TTC549 (cell line): ENCODE data around the gene NFIL3.
"Not testable (repeated sequence)": the region's sequence is repeated elsewhere in the genome, so short reads cannot be mapped to it uniquely, and the experiment has no call there.

ENCODE experiments used
- FAIRE-seq: peaks from 2 replicates; lab custom pipeline; 2012; peaks lifted over from hg19 to GRCh38; lab: Jason Lieb, UNC

The NFIL3 gene, protein sequence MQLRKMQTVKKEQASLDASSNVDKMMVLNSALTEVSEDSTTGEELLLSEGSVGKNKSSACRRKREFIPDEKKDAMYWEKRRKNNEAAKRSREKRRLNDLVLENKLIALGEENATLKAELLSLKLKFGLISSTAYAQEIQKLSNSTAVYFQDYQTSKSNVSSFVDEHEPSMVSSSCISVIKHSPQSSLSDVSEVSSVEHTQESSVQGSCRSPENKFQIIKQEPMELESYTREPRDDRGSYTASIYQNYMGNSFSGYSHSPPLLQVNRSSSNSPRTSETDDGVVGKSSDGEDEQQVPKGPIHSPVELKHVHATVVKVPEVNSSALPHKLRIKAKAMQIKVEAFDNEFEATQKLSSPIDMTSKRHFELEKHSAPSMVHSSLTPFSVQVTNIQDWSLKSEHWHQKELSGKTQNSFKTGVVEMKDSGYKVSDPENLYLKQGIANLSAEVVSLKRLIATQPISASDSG

DNA sequence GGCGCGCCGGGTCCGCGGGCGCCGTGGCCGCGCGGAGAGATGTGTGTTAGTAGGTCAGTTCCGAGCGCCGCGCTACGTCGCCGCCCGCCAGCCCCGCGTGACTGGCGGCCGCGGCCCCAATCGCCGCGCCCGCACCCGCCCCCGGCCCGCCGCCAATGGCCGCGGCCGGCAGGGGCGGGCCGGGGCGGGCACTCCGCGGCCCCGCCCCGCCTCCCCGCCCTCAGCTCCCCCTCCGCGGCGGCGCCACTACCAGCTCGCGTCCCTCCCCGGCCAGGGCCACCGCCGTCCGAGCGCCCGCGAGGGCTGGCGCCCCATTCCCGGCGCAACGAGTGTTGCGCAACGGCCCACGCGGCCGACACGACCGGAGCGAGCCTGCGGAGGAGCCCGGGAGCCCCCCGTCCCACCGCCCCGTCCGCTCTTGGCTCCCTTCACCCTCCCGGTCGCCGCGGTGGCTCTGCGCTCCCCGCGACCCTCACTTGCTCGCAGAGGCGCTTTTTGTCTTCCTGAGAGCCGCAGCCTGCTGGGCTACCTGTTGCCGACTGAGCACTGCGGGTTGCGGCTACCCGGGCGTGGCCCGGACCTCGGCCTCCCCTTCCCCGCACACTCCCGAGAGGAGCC, at the start of gene NFIL3:
NFIL3 (minus strand) TSS at position 48 of the 618 bp plus-strand sequence. CDS start 13,098 bp downstream, outside the sequence.
- FAIRE-seq: no peak

DNA sequence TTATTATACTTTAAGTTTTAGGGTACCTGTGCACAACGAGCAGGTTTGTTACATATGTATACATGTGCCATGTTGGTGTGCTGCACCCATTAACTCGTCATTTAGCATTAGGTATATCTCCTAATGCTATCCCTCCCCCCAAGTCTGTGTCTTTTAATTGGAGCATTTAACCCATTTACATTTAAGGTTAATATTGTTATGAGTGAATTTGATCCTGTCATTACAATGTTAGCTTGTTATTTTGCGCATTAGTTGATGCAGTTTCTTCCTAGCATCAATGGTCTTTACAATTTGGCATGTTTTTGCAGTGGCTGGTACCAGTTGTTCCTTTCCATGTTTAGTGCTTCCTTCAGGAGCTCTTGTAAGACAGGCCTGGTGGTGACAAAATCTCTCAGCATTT, 47.9 kb upstream of the NFIL3 start:
- FAIRE-seq: not testable (repeated sequence)

DNA sequence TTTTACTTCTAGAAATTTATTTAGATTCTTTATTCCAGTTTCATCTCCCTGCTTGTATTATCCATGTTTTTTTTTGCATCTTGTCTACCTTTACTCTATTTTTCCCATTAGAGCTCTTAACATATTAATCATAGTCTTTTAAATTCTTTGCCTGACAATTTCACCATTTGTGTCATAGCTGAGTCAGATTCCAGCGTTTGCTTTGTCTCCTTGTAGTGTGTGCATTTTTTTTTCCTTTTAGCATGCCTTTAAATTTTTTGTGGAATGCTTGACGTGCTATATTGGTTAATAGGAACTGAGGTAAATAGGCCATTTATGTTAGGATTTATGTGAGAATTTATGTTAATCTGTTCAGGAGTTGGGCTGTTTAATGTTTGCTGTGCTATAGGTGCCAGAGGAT, 41.8 kb upstream of the NFIL3 start:
- FAIRE-seq: no peak

DNA sequence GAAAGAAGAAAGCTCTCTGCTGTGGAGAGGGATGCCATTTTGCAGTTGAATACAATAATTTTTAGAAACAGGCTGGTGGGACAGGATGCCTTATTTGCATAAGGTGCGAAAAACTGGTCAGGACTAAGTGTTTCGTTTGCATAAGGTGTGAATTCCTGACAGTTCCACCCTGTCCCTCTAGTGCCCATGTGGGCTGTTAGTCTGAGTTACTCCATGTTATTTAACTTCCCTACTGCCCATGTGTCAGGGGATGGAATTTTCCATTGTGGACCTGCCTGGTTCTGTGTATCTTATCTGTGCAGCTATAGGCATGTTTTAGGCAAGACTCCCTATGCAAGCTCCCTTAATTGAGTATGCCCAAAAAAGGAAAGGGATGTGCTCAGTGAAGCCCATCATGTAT, 35.3 kb upstream of the NFIL3 start:
- FAIRE-seq: no peak

DNA sequence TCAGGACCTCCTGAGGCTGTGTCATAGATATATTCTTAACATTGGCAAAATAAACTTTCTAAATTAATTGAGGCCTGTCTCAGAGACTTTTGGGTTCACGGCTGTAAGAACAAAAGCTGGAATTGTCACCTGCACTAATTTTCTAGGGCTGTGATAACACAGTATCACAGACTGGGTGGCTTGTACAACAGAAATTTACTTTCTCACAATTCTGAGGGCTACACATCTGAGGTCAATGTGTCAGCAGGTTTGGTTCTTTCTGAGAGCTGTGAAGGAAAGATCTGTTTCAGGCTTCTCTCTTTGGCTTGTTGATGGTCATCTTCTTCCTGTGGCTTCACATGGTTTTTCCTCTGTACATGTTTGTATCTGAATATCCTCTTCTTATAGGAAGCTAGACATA, 29.2 kb upstream of the NFIL3 start:
- FAIRE-seq: no peak

DNA sequence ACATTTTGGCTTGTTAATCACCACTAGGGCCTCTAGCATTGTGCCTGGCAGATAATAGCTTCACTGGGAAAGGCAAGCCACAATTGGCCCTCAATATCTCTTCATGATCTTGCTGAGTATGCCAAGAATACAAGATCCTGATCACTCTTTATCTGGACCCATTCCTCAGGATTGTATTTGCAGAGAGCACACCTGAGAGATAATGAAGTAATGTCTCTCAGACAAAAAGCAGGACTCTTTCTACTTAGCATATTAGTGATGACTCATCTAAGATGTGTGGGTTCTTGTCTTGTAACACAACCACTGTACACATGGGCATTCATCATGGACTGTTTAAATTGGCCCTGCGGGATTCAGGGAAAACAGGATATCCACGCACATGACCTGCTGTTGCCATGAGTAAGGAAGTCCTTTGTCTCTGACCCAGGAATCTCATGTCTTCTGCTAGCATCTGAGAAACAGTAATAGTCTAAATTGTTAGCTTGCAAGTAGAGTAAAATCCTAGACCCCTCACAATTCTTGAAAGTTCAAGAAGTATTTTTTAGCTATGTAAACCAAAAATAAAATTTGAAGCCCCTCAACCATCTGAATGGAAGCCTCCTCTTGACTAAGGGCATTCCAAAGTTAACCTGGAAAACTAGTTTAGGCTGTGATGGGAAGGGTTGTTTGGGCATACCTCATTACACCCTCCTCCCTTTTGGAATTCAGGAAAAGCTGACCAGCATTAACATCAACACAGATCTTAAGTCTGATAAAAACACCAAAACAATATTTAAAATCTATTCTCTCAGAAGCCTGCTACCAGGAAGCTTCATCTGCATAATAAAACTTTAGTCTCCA, 28.0 kb upstream of the NFIL3 start:
- no peak for FAIRE-seq

DNA sequence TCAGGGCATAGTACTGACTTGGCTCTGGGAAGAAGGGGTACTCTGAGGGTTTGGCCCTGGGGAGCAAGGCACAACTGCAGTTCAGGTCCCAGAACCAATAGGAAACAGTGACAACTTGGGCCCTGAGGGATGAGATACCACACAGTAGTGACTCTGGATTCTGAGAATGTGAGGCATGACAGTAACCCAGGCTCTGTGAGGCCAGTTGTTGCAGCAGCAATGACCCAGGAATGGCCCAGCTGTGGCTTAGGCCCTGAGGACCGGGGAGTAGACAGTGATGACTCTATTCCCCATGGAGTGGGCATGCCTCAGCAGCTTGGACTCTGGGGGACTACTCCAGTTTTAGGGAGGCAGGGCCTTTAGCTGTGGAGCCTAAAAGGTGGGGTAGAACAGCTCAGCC, 21.5 kb upstream of the NFIL3 start:
- no peak for FAIRE-seq

DNA sequence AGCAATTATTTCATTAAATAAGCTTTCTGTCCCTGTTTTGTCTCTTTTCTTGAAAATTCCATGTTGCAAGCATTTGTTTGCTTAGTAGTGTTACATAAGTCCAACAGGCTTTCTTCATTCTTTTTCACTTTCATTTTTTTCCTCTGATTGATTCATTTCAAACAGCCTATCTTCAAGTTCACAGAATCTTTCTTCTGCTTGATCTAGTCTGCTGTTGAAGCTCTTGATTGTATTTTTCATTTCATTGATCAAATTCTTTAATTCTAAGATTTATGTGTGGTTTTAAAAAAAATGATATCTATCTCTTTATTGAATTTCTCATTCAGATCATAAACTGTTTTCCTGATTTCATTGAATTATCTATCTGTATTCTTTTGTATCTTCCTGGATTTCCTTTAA, 20.4 kb upstream of the NFIL3 start:
- no peak for FAIRE-seq

DNA sequence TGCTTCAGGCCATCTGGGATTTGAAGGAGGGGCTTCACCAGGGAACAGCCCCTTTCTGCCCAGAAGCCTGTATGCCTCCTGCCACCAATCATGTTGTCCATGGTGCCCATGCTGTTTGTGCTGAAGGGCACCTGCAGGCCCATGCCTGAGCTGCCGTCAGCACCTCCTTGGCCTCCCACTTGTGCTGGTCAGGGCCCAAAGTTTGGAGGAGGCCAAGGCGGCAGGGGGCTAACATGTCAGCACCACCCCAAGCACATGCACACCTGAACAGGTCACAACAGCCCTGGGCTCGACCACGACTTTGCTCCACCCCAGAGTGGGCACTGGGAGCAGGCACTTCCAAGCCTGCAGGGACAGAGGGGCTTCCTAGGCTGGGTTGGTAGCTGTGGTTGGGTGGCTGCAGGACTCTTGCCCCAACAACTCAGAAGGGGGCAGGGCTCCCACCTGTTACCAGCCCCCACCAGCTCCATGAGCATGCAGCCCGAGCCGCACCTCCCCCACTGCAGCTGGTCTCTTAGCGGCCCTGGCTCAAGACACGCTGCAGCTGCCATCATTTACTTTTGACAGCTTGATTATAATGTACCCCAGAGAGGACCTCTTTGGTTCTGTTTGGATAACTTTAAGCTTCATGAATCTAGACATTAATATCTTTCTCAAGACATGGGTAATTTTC, 19.8 kb upstream of the NFIL3 start:
- no peak for FAIRE-seq

DNA sequence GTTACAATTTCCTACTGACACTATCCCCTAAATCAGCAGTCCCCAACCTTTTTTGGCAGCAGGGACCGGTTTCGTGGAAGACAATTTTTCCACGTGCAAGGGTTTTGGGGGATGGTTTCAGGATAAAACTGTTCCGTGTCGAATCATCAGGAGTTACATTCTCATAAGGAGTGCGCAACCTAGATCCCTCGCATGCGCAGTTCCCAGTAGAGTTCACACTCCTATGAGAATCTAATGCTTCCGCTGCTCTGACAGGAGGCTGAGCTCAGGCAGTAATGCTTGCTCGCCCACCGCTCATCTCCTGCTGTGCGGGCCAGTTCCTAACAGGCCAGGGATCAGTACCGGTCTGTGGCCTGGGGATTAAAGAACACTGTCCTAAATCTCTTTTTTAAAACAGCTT, 13.2 kb upstream of the NFIL3 start:
- FAIRE-seq: no peak

DNA sequence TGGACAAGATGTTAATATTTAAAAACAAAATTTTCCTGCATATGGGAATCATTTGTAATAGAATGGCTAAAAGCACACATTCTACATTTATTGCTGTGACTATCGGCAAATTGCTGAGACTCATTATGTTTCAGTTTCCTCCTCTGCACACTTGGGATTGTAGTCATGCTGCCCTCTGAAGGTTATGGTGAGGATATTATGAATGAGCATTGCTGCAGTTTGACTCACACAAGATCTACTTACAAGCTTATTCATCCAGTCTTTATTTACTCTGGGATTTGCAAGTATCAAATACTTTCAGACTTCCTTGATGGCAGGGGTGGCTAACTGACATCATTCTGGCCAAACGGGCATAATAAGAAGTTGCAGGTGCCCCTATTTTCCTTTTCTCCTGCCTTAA, 9.5 kb upstream of the NFIL3 start:
- no peak for FAIRE-seq

DNA sequence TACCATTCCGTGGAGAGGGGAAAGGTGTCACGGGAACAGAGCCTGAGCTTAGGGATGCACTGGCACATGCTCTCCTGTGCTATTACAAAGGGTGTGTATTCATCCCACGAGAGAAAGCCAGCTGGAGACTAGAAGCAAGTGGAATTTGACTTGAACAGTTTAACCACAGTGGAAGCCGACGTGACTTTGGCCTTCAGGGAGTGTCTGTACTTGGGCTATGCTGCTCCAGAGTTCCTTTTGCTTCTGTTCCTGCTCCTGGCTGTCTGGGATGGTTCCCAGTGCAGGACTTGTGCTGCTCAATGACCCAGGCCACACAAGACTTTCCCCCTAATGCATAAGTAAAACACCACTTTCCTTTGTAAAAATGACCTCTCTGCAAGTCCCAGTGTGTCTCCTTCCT, 7.9 kb upstream of the NFIL3 start:
- FAIRE-seq: no peak

DNA sequence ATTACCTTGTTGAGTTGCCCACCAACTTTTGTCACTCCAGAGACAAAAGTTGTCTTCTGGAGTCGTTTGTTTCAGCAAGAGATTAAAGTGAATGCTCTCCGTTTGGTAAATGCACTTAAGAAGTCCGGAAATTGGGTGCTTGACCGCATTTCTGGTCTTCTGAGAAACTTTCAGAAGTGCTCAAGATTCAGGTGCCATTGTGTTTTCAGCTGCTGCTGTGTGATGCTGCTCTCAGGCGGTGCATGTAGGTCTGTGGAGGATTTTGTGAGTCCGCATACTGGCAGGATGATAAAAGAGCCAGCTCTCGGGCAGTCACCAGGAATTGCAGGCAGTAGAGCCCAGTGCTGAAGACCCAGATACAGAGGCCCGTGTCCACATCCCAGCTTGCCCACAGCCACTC, 5.9 kb upstream of the NFIL3 start:
- FAIRE-seq: no peak

DNA sequence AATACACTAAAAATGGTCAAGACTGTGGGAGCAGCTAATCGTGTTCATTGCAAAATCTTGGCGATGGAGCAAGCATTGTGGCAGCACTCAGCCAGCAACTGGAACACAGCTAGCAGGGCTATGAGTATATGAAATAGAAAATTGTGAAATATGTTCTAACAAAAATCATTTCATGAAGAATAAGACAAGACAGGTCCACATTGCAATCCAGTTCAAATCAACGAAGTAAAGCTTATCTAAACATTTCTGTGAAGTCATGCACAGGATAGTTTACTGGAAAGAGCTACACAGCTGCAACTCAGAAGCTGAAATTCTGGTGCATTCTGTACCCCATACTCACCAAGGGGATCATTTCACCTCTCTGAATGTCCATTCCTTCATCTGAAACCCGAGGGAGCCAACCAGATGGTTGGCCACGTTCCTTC, 5.3 kb upstream of the NFIL3 start:
- FAIRE-seq: no peak

DNA sequence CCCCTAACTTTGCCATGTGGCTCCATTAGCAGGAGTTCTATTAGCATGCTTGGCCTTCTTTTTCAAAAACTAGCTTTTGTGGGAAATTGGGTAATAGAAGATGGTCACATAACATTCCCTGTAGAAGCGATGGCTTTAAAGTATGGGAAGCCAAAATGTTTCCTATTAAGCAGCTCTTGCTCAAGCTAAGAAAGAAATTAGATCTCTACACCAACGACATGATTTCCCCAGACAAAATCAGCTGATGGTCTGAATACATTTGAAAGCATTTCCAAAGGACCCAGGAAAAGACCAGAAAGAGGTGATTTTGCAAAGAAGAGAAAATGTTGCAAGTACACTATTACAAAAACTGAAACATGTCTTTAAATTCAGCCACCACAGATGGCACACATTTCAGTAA, 4.8 kb upstream of the NFIL3 start:
- FAIRE-seq: no peak

DNA sequence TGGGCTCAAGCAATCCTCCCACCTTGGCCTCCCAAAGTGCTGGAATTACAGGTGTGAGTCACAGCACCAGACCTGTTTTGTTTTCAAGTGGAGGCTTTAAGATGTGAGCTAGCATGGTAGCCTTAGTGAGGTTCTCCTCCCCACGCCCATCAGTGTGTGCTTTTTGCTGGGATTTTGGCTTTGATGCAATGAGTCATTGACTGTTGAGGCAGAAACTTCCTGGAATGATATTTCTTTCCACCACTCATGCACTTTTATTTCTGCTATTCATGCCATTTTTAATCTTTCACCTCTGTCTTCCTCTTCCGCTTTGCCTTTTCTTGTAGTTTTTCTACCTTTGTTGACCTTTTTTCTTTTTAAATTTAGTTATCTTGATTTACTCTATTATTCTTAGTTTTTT, 4.2 kb upstream of the NFIL3 start:
- FAIRE-seq: no peak

DNA sequence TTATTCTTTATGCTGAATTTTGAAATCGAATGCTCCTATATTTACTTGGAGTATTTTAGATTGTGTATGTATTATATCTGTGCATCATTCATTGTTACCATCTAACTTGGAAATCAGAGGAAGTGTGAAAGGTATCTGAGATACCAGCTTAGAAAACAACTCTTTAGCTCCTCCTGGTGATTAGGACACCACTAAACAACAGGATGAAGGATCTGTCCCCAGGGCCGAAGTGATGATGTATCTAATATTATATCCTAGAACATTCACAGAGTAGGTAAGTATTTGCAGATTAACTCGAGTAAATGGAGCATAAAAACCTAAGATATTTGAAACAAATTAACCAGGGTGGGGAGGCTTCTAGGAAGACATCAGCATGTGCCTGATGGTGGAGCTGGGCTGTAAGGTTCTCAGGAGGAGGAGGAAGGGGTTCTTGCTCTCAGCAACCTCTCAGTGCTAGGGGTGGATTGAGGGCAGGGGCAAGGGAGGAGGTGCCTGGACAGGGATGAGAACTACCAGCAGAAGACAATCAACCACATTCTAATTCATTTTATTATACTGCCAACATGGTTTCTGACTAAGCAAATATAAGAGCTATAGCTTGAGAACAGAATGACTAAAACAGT, 2.6 kb upstream of the NFIL3 start:
- FAIRE-seq: no peak

DNA sequence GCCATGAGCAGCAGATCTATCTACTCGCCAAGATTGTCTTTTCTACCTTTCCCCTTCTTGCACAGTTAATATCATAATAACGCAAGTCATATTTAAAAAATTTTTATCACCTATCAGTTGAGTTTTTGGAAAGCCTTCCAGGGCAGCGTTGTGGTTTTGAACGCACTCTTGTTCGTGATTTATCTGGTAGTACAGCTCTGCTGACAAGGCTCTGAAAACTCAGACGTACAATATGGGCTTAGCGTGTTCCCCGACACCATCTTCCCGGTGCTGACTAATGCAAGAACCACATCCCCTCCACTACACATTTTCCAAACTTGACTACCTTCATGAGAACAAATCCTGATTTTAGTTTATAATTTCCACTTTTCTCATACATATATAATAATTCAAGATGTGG, 1.6 kb upstream of the NFIL3 start:
- no peak for FAIRE-seq

DNA sequence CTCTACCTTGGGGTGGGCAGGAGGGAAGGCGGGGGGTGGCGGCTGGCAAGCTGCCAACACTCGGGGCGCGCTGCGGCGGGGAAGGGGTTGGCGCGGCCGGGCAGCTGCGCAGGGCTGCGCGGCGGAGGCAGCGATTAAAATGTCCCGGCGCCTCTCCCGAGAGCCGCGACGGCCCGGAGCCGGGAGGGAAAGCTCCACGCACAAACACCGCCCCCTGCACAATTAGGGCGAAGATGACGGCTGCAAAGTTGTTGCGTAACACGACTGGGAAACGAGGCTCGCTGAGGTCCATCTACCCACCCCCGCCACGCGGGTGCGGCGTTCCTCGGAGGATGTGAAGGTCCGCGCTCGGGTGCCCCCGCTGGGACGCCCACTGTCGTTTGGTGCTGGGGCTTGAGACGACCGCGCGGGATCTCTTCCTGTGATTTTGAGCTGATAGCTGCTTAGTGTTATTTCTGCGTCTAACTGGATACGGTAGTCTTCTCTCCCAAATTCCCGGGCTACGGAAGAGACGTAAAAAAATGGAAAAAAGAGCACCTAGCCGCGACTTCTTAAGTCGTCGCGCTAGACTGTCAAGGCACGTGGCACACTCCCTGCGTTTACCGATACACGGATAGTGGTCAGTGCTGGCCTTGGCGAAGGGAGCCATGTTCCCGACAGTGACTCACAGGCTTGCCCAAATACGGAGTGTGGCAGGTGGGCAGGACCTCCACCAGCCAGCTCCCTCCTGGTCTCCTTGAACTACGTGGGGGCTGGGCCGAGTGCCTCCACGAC, 958 bp upstream of the NFIL3 start:
- FAIRE-seq: no peak

DNA sequence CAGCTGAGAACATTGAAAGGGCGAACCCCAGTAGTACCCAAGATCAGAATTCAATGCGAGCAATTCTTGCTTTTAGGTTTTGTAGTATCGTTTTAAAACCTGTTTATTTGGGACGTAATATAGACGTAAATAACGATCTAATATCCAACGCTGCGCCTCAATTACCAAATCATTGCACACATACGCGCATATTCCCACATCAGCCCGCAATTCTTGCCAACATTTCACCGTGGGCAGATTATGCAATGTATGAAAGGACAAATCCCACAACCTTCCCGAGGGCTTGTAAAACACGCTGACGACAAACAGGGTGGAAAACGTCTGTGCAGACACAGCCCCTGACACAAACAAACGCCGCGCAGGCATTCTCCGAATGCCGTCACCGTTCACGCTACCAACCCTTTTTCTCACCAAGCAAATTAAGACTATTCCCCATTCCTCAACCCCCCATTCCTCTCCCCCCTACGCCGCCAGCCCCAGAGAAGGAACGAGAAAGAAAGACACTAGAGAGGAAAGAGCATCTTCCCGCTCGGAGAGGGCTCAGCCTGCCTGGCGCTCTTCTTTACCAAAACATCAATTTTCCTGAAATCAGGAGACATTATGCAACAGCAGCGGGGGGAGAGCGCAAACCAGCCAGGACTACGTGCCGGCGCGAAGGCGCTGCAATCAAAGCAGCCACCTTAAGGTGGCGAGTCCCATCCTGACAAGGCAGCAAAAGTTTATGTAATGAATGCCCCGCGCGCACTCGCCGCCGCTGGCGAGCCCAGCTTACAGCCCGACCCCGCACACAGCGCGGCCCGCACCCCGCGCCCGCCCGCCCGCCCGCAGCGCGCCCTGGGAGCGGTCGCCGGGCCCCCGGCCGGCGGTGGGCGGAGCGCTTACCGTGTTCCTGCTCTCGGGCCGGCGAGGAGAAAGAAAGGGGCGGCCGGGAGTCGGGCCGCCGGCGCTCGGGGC, 597 bp downstream of the NFIL3 start:
- FAIRE-seq: no peak
